ENCODE data around the gene RHOBTB3.
A peak's percentile ranks its signal among the peaks of the same experiment; 100 is the strongest.

Gene RHOBTB3

GRCh38 chr5:95768731-95769130, 37.6 kb downstream of the RHOBTB3 start:
- DNase-seq (ENCODE audit: low read depth) = no peak

GRCh38 chr5:95770830-95771708, 39.9 kb downstream of the RHOBTB3 start:
- DNase-seq (ENCODE audit: low read depth) = no peak

GRCh38 chr5:95771892-95772291, 40.8 kb downstream of the RHOBTB3 start:
- DNase-seq (ENCODE audit: low read depth) = no peak

- no peak for DNase-seq (ENCODE audit: low read depth)
Observed at GRCh38 chr5:95773335-95774059, 42.4 kb downstream of the RHOBTB3 start.

GRCh38 chr5:95777441-95777840, 46.3 kb downstream of the RHOBTB3 start:
- no peak for DNase-seq (ENCODE audit: low read depth)

GRCh38 chr5:95778713-95779436, 47.7 kb downstream of the RHOBTB3 start:
- DNase-seq (ENCODE audit: low read depth) = no peak

GRCh38 chr5:95779611-95780010, 48.5 kb downstream of the RHOBTB3 start:
- no peak for DNase-seq (ENCODE audit: low read depth)

GRCh38 chr5:95780597-95780996, 49.5 kb downstream of the RHOBTB3 start:
- no peak for DNase-seq (ENCODE audit: low read depth)

- DNase-seq (ENCODE audit: low read depth) = peak; percentile 55
Observed at GRCh38 chr5:95781101-95781583, 50.0 kb downstream of the RHOBTB3 start.

GRCh38 chr5:95782181-95782580, 51.0 kb downstream of the RHOBTB3 start:
- DNase-seq (ENCODE audit: low read depth) = no peak

GRCh38 chr5:95783661-95784060, 52.5 kb downstream of the RHOBTB3 start:
- DNase-seq (ENCODE audit: low read depth) = no peak

- no peak for DNase-seq (ENCODE audit: low read depth)
Observed at GRCh38 chr5:95784514-95785302, 53.6 kb downstream of the RHOBTB3 start.

- DNase-seq (ENCODE audit: low read depth) = no peak
Observed at GRCh38 chr5:95786821-95787418, 55.8 kb downstream of the RHOBTB3 start.

- no peak for DNase-seq (ENCODE audit: low read depth)
Observed at GRCh38 chr5:95788493-95788892, 57.4 kb downstream of the RHOBTB3 start.

GRCh38 chr5:95791751-95792150, 60.6 kb downstream of the RHOBTB3 start:
- DNase-seq (ENCODE audit: low read depth) = no peak

GRCh38 chr5:95794070-95794516, 63.0 kb downstream of the RHOBTB3 start:
- DNase-seq (ENCODE audit: low read depth) = no peak

- DNase-seq (ENCODE audit: low read depth) = no peak
Observed at GRCh38 chr5:95797301-95797700, 66.2 kb downstream of the RHOBTB3 start.

- DNase-seq (ENCODE audit: low read depth) = no peak
Observed at GRCh38 chr5:95798048-95798447, 66.9 kb downstream of the RHOBTB3 start.

GRCh38 chr5:95798545-95798944, 67.4 kb downstream of the RHOBTB3 start:
- DNase-seq (ENCODE audit: low read depth) = no peak

- no peak for DNase-seq (ENCODE audit: low read depth)
Observed at GRCh38 chr5:95799191-95799835, 68.2 kb downstream of the RHOBTB3 start.

GRCh38 chr5:95800553-95800952, 69.4 kb downstream of the RHOBTB3 start:
- DNase-seq (ENCODE audit: low read depth) = no peak
